Calu3 (cell line): Measurements from ENCODE around the gene RAD51B. TPM values are rescaled to one million over a fixed set of nuclear protein-coding genes. Genes with fewer than 3 reads are reported as not detected.

Experiments
- BruUV-seq: library from RNA; stranded (reverse); fragments of 400-500 nt; replicated peaks from 2 replicates; lab custom pipeline; 2021; lab: Mats Ljungman, UMichigan
- CTCF ChIA-PET: fragments of 300-600 bp; sonication (Branson Sonifier 250); formaldehyde crosslinking; loops from one replicate; lab custom pipeline; 2022; ENCODE audit warnings: antibody characterized with exemption; lab: Charles Lee
- DNase-seq: peaks from one replicate; pipeline ENCODE4 v3.0.0; 2022
- H3K27ac Mint-ChIP-seq: one replicate; pipeline ENCODE4 v1.8.0; 2022; ENCODE audit warnings: mixed read lengths; ENCODE audit not compliant: unreplicated experiment
- H3K27me3 Mint-ChIP-seq: one replicate; pipeline ENCODE4 v1.8.0; 2022; ENCODE audit warnings: mixed read lengths; ENCODE audit not compliant: unreplicated experiment
- H3K36me3 Mint-ChIP-seq: one replicate; pipeline ENCODE4 v1.8.0; 2022; ENCODE audit warnings: mild to moderate bottlenecking, moderate library complexity, mixed read lengths; ENCODE audit not compliant: insufficient read depth, unreplicated experiment
- H3K4me1 Mint-ChIP-seq: one replicate; pipeline ENCODE4 v1.8.0; 2022; ENCODE audit warnings: mild to moderate bottlenecking, low read depth, mixed read lengths; ENCODE audit not compliant: unreplicated experiment
- H3K4me3 Mint-ChIP-seq: one replicate; pipeline ENCODE4 v1.8.0; 2022; ENCODE audit warnings: mild to moderate bottlenecking, low read depth, moderate library complexity, mixed read lengths; ENCODE audit not compliant: unreplicated experiment
- H3K9me3 Mint-ChIP-seq: one replicate; pipeline ENCODE4 v1.8.0; 2022; ENCODE audit warnings: low read depth, mixed read lengths; ENCODE audit not compliant: unreplicated experiment
- CTCF ChIP-seq: fragments of 200-600 bp; IDR thresholded peaks from one replicate; pipeline ENCODE4 v1.8.0; 2022; ENCODE audit warnings: antibody characterized with exemption; ENCODE audit not compliant: unreplicated experiment
- intact Hi-C: fragments of 100-400 bp; cut with micrococcal nuclease; formaldehyde crosslinking; loops from one replicate; pipeline ENCODE4 v1.10.0; 2022; ENCODE audit not compliant: unreplicated experiment
- total RNA-seq: library from RNA; stranded (reverse); gene quantifications from 2 replicates; pipeline ENCODE4 v1.2.3, GENCODE V29; 2022

RAD51B gene
- total RNA-seq, 1 experiment from 2014 or later, result 24.7 TPM

- intact Hi-C loops, result no loop called here
- H3K9me3 Mint-ChIP-seq, result no peaks in the 10 kb centered on the region
- no peak for TF ChIP-seq CTCF
- no peak overlapping the region for H3K27ac Mint-ChIP-seq
- no TSS peak for BruUV-seq
- no peaks in the 10 kb centered on the region for H3K27me3 Mint-ChIP-seq
- H3K36me3 Mint-ChIP-seq, result no peaks in the 10 kb centered on the region
- no peak for DNase-seq
- CTCF ChIA-PET, result no interaction called here
- H3K4me1 Mint-ChIP-seq, result no peaks in the 10 kb centered on the region
- no peak overlapping the region for H3K4me3 Mint-ChIP-seq
Measured at GRCh38 chr14:68634874-68635595, 815.5 kb downstream of the RAD51B start.

GRCh38 chr14:68636597-68636996 lies 817.0 kb downstream of the RAD51B start:
- CTCF ChIA-PET, result no interaction called here
- intact Hi-C loops, result no loop called here
- H3K27me3 Mint-ChIP-seq, result no peaks in the 10 kb centered on the region
- H3K4me1 Mint-ChIP-seq, result no peaks in the 10 kb centered on the region
- H3K9me3 Mint-ChIP-seq, result peaks cover 2% of the 10 kb centered on the region
- H3K4me3 Mint-ChIP-seq, result no peak overlapping the region
- H3K36me3 Mint-ChIP-seq, result no peaks in the 10 kb centered on the region
- no TSS peak for BruUV-seq
- H3K27ac Mint-ChIP-seq, result no peak overlapping the region
- no peak for TF ChIP-seq CTCF
- DNase-seq, result no peak

GRCh38 chr14:68637106-68638021 lies 817.8 kb downstream of the RAD51B start:
- Mint-ChIP-seq H3K4me3 (no peak overlapping the region), H3K36me3 (no peaks in the 10 kb centered on the region), H3K27me3 (no peaks in the 10 kb centered on the region), H3K9me3 (peaks cover 2% of the 10 kb centered on the region), H3K4me1 (no peaks in the 10 kb centered on the region), H3K27ac (no peak overlapping the region)
- no TSS peak for BruUV-seq
- CTCF ChIA-PET, result no interaction called here
- intact Hi-C loops, result no loop called here
- no peak for TF ChIP-seq CTCF
- no peak for DNase-seq

GRCh38 chr14:68638141-68638999 lies 818.8 kb downstream of the RAD51B start:
- CTCF ChIA-PET, result interaction anchor here (0.6 kb wide), 1 partner anchor 10 kb away, joined by 4 read pairs; no protein-coding TSS in a partner anchor
- Mint-ChIP-seq H3K27ac (no peak overlapping the region), H3K9me3 (peaks cover 2% of the 10 kb centered on the region), H3K4me3 (no peak overlapping the region), H3K36me3 (no peaks in the 10 kb centered on the region), H3K27me3 (no peaks in the 10 kb centered on the region), H3K4me1 (no peaks in the 10 kb centered on the region)
- BruUV-seq, result no TSS peak
- TF ChIP-seq CTCF, result no peak
- DNase-seq, result no peak
- intact Hi-C loops, result no loop called here
